Liver (tissue), 9 donors: ENCODE results near the gene CA14. TPM values are rescaled to one million over a fixed set of nuclear protein-coding genes. Genes with fewer than 3 reads are reported as not detected.

Source experiments
- DNase-seq: peaks from one replicate; pipeline ENCODE4 v3.0.0-alpha.2; 2017; ENCODE audit warnings: low spot score
- H3K27ac ChIP-seq, 2 donors: one replicate each; pipeline ENCODE4 v1.7.0; 2013; ENCODE audit warnings: inconsistent platforms in 2 of 2, low read length in 2 of 2, control low read depth in 1 of 2, low read depth in 1 of 2, mild to moderate bottlenecking in 1 of 2
- H3K27me3 ChIP-seq, 4 donors: one replicate each; pipeline versions ENCODE4 v1.6.1 to v1.7.0; 2013; ENCODE audit warnings: low read length in 3 of 4, inconsistent platforms in 1 of 4, mild to moderate bottlenecking in 1 of 4, moderate library complexity in 1 of 4; ENCODE audit not compliant: control insufficient read depth in 4 of 4, insufficient read depth in 4 of 4
- H3K36me3 ChIP-seq, 4 donors: one replicate each; pipeline versions ENCODE4 v1.6.1 to v1.7.0; 2013; ENCODE audit warnings: low read length in 3 of 4, mild to moderate bottlenecking in 3 of 4, low read depth in 1 of 4, moderate library complexity in 1 of 4; ENCODE audit not compliant: control insufficient read depth in 4 of 4, insufficient read depth in 3 of 4
- H3K4me1 ChIP-seq, 4 donors: one replicate each; pipeline versions ENCODE4 v1.6.1 to v1.7.0; 2013; ENCODE audit warnings: low read length in 3 of 4, mild to moderate bottlenecking in 3 of 4, moderate library complexity in 1 of 4; ENCODE audit not compliant: control insufficient read depth in 4 of 4, insufficient read depth in 4 of 4
- H3K4me3 ChIP-seq, 3 donors: one replicate each; pipeline versions ENCODE4 v1.6.1 to v1.7.0; 2013; ENCODE audit warnings: low read length in 3 of 3, control low read depth in 1 of 3, low read depth in 1 of 3, mild to moderate bottlenecking in 1 of 3
- H3K9ac ChIP-seq, 2 donors: one replicate each; pipeline ENCODE4 v1.7.0; 2013; ENCODE audit warnings: low read length in 2 of 2, mild to moderate bottlenecking in 2 of 2, moderate library complexity in 2 of 2, control low read depth in 1 of 2, low read depth in 1 of 2
- H3K9me3 ChIP-seq, 4 donors: one replicate each; pipeline versions ENCODE4 v1.6.1 to v1.7.0; 2013; ENCODE audit warnings: low read length in 3 of 4; ENCODE audit not compliant: control insufficient read depth in 4 of 4
- ATF3 ChIP-seq: IDR thresholded peaks from 2 replicates; pipeline ENCODE4 v1.6.1; 2016; ENCODE audit warnings: antibody characterized with exemption
- CTCF ChIP-seq: fragments of 150-350 bp; IDR thresholded peaks from 2 replicates; pipeline ENCODE4 v1.5.1; 2017; ENCODE audit warnings: improper control_type of control experiment, low read depth, low read length; ENCODE audit not compliant: missing input control
- EGR1 ChIP-seq, 2 donors: IDR thresholded peaks; 2 replicates each; pipeline ENCODE4 v1.6.1; 2016 to 2018; ENCODE audit warnings: antibody characterized with exemption in 2 of 2, low read depth in 2 of 2
- FOXA1 ChIP-seq: IDR thresholded peaks from 2 replicates; pipeline ENCODE4 v1.6.1; 2016; ENCODE audit warnings: antibody characterized with exemption
- FOXA2 ChIP-seq: IDR thresholded peaks from 2 replicates; pipeline ENCODE4 v1.6.1; 2016; ENCODE audit warnings: antibody characterized with exemption
- GABPA ChIP-seq, 2 donors: IDR thresholded peaks in 1 of 2; conservative IDR thresholded peaks in 1 of 2; 2 replicates each; pipeline ENCODE4 v1.6.1; 2016; ENCODE audit warnings: antibody characterized with exemption in 2 of 2, mild to moderate bottlenecking in 1 of 2, moderate library complexity in 1 of 2
- HNF4A ChIP-seq, 2 donors: conservative IDR thresholded peaks; 2 replicates each; pipeline ENCODE4 v1.6.1; 2016; ENCODE audit warnings: antibody characterized with exemption in 2 of 2, mild to moderate bottlenecking in 2 of 2
- HNF4G ChIP-seq: IDR thresholded peaks from 2 replicates; pipeline ENCODE4 v1.6.1; 2016; ENCODE audit warnings: antibody characterized with exemption
- JUND ChIP-seq, 2 donors: IDR thresholded peaks; 2 replicates each; pipeline ENCODE4 v1.6.1; 2016; ENCODE audit warnings: antibody characterized with exemption in 2 of 2
- MAX ChIP-seq: IDR thresholded peaks from 2 replicates; pipeline ENCODE4 v1.6.1; 2016; ENCODE audit warnings: antibody characterized with exemption
- NR2F2 ChIP-seq: IDR thresholded peaks from 2 replicates; pipeline ENCODE4 v1.6.1; 2016; ENCODE audit warnings: antibody characterized with exemption
- RAD21 ChIP-seq, 2 donors: IDR thresholded peaks; 2 replicates each; pipeline ENCODE4 v1.6.1; 2016; ENCODE audit warnings: antibody characterized with exemption in 2 of 2, mild to moderate bottlenecking in 2 of 2
- REST ChIP-seq: IDR thresholded peaks from 2 replicates; pipeline ENCODE4 v1.6.1; 2016; ENCODE audit warnings: antibody characterized with exemption, mild to moderate bottlenecking
- RXRA ChIP-seq, 2 donors: IDR thresholded peaks; 2 replicates each; pipeline ENCODE4 v1.6.1; 2017 to 2018; ENCODE audit warnings: antibody characterized with exemption in 2 of 2, mild to moderate bottlenecking in 1 of 2
- SP1 ChIP-seq: IDR thresholded peaks from 2 replicates; pipeline ENCODE4 v1.6.1; 2018; ENCODE audit warnings: antibody characterized with exemption, mild to moderate bottlenecking
- TAF1 ChIP-seq: conservative IDR thresholded peaks from 2 replicates; pipeline ENCODE4 v1.6.1; 2016; ENCODE audit warnings: antibody characterized with exemption, mild to moderate bottlenecking
- YY1 ChIP-seq: IDR thresholded peaks from 2 replicates; pipeline ENCODE4 v1.6.1; 2016; ENCODE audit warnings: antibody characterized with exemption, mild to moderate bottlenecking
- ZBTB33 ChIP-seq: IDR thresholded peaks from 2 replicates; pipeline ENCODE4 v1.6.1; 2016; ENCODE audit warnings: antibody characterized with exemption
- WGBS: extraction: QIAGEN DNeasy Blood & Tissue Kit; methylation state at CpG from one replicate; pipeline ENCODE4 v1.1.7; 2013; 5-methylcytosine and 5-hydroxymethylcytosine counted together
- polyA plus RNA-seq, 2 donors: library from polyadenylated mRNA; stranded (reverse) in 1 of 2; unstranded in 1 of 2; fragments of 200-250 nt in 1 of 2; fragments of >200 nt in 1 of 2; fragmentation: Nextera tagmentation in 1 of 2; extraction: Ambion mirVana in 1 of 2; gene quantifications; one replicate each; pipeline versions ENCODE4 v1.2.1 to v1.2.3, GENCODE V29; 2013 to 2015
- total RNA-seq, 2 donors: library from RNA; depleted of rRNA; stranded (reverse); fragments of >200 nt; gene quantifications; one replicate each; pipeline ENCODE4 v1.2.3, GENCODE V29; 2014
- donor health status: healthy.
- donor health status: healthy.
- donor health status: healthy.
- donor health status: healthy.
- donor health status: healthy.

CA14 gene
- total and polyA plus RNA-seq, 4 donors = 0.22 to 2.7 (median 1.2) TPM

GRCh38 chr1:150262388-150263320, 5.1 kb downstream of the CA14 start (continued):
- TF ChIP-seq MAX (no peak), HNF4A (conservative IDR thresholded peaks at IDR 0.05) (no peak), FOXA2 (no peak), REST (no peak), YY1 (no peak), NR2F2 (no peak)

GRCh38 chr1:150263549-150263948, 6.0 kb downstream of the CA14 start:
- Histone ChIP-seq H3K36me3 (peaks cover 5 to 27% (median 23%) of the 10 kb centered on the region in 4 donors), H3K4me3 (no peak overlapping the region), H3K27me3 (no peaks in the 10 kb centered on the region), H3K9me3 (no peaks in the 10 kb centered on the region), H3K27ac (no peak overlapping the region), H3K4me1 (peaks cover 7 to 44% (median 41%) of the 10 kb centered on the region in 4 donors), H3K9ac (no peak overlapping the region)
- no peak for DNase-seq
- WGBS = 84% methylated on average over 6 of the region's 6 CpGs
- TF ChIP-seq GABPA (IDR thresholded peaks at IDR 0.05 in 1 of 2, conservative IDR thresholded peaks at IDR 0.05 in 1 of 2) (no peak), EGR1 (IDR thresholded peaks at IDR 0.05; ENCODE audit: low read depth in 2 of 2) (no peak), RXRA (IDR thresholded peaks at IDR 0.05) (no peak), HNF4A (conservative IDR thresholded peaks at IDR 0.05) (no peak), JUND (IDR thresholded peaks at IDR 0.05) (no peak), FOXA2 (no peak), CTCF (no peak), HNF4G (no peak), NR2F2 (no peak), MAX (no peak), TAF1 (no peak), RAD21 (IDR thresholded peaks at IDR 0.05) (no peak), SP1 (no peak), ATF3 (no peak), ZBTB33 (no peak), REST (no peak), YY1 (no peak), FOXA1 (no peak)
